ENCODE results near the gene C17orf100. TPM values are rescaled to one million over a fixed set of nuclear protein-coding genes. Genes with fewer than 3 reads are reported as not detected.
A peak's percentile ranks its signal among the peaks of the same experiment; 100 is the strongest.

Gene C17orf100
- total and polyA plus RNA-seq, 2 donors (not counting 1 experiment from before 2014, with no cell fraction given) = 0.33 to 1.5 TPM

DNA sequence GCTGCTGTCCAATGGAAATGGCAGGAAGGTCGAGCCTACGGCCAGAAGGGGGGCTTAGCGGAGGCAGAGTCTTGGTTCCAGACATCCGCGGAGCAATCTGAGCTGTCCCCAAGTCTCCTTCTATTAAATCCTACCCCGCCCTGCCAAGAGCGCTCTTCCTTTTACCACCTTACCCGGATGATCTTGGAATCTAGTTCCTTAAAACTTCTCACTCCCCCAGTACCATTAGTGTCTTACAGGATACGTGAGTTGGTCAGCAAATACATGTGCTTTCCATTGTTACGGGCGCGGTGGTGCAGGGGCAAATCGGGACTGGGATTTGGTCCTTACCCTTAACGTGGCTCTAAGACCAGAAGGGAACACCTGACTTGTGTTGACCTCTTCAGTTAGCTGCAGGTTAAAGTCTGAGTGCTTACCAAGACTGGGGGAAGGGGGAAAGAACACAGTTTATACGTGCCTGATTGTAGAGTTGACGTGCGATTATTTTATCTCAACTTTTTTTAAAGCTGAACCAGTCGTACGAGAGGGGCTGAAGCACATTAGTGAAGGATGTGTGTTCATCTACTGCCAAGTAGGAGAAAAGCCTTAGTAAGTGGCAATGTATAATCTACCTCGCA, 10.2 kb upstream of the C17orf100 start:
- peak overlapping the region; percentile 72 for H2AFZ ChIP-seq (ENCODE audit: low read length)
- H3K4me3 ChIP-seq (replicated peaks in 1 of 4; ENCODE audit: control extremely low read depth in 1 of 4, insufficient read depth in 1 of 4, low read depth in 3 of 4, low read length in 4 of 4) = peak overlapping the region; percentile 58 to 97 (median 90)

DNA sequence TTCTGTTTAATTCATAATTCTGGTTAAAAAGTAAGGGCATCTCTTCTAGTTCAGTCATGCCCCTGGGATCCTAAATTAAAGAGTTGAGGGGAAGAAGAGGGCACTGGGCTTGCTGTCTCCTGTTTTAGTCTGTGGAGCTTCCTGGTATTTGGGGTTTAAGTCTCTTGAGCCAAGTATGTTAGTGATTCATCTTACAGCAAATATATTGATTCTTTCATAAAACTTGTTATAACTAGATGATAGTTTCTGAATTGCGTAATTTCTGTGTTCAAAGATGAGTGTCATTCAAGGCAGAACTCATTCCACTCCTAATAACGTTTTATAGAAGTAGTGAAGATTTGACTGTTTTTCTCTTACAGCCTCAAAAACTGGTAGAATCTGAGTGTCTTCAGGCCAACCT, 9.0 kb upstream of the C17orf100 start:
- H3K79me2 ChIP-seq (ENCODE audit: control insufficient read depth, insufficient read depth, low read length) = peaks cover 47% of the 10 kb centered on the region
- no peak for TF ChIP-seq EZH2 (IDR thresholded peaks at IDR 0.05; ENCODE audit: low read length, missing control alignments)
- TF ChIP-seq, protein P1, sequence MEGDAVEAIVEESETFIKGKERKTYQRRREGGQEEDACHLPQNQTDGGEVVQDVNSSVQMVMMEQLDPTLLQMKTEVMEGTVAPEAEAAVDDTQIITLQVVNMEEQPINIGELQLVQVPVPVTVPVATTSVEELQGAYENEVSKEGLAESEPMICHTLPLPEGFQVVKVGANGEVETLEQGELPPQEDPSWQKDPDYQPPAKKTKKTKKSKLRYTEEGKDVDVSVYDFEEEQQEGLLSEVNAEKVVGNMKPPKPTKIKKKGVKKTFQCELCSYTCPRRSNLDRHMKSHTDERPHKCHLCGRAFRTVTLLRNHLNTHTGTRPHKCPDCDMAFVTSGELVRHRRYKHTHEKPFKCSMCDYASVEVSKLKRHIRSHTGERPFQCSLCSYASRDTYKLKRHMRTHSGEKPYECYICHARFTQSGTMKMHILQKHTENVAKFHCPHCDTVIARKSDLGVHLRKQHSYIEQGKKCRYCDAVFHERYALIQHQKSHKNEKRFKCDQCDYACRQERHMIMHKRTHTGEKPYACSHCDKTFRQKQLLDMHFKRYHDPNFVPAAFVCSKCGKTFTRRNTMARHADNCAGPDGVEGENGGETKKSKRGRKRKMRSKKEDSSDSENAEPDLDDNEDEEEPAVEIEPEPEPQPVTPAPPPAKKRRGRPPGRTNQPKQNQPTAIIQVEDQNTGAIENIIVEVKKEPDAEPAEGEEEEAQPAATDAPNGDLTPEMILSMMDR (conservative IDR thresholded peaks at IDR 0.05 in 1 of 2, IDR thresholded peaks at IDR 0.05 in 1 of 2; ENCODE audit: low read depth in 1 of 2, low read length in 2 of 2) = no peak

More for the DNA sequence above, 10.2 kb upstream of the C17orf100 start:
- no peaks in the 10 kb centered on the region for H4K20me1 ChIP-seq (ENCODE audit: control insufficient read depth, extremely low read depth, insufficient read depth, low read length)
- peaks cover 8% of the 10 kb centered on the region for H3K36me3 ChIP-seq (ENCODE audit: control insufficient read depth, insufficient read depth, low read length)
- peaks cover 9% of the 10 kb centered on the region for H3K4me1 ChIP-seq (ENCODE audit: control insufficient read depth, extremely low read depth, insufficient read depth, low read length)
- H3K4me2 ChIP-seq (ENCODE audit: extremely low read depth, insufficient read depth, low read length) = peak overlapping the region; percentile 80
- no peaks in the 10 kb centered on the region for H3K9me3 ChIP-seq (ENCODE audit: control insufficient read depth, insufficient read depth, low read depth, low read length)
- no peak for TF ChIP-seq EZH2 (IDR thresholded peaks at IDR 0.05; ENCODE audit: low read length, missing control alignments)
- TF ChIP-seq, protein P1 (conservative IDR thresholded peaks at IDR 0.05 in 1 of 2, IDR thresholded peaks at IDR 0.05 in 1 of 2; ENCODE audit: low read depth in 1 of 2, low read length in 2 of 2) = no peak
- H3K79me2 ChIP-seq (ENCODE audit: control insufficient read depth, insufficient read depth, low read length) = peaks cover 46% of the 10 kb centered on the region
- peak overlapping the region; percentile 93 for H3K27ac ChIP-seq (ENCODE audit: insufficient read depth, low read length)
- peak overlapping the region; percentile 94 for H3K9ac ChIP-seq (ENCODE audit: insufficient read depth, low read length)
- H3K27me3 ChIP-seq (ENCODE audit: control insufficient read depth, insufficient read depth, low read length) = no peaks in the 10 kb centered on the region
- no peak for DNase-seq (ENCODE audit: low read depth in 2 of 2)

DNA sequence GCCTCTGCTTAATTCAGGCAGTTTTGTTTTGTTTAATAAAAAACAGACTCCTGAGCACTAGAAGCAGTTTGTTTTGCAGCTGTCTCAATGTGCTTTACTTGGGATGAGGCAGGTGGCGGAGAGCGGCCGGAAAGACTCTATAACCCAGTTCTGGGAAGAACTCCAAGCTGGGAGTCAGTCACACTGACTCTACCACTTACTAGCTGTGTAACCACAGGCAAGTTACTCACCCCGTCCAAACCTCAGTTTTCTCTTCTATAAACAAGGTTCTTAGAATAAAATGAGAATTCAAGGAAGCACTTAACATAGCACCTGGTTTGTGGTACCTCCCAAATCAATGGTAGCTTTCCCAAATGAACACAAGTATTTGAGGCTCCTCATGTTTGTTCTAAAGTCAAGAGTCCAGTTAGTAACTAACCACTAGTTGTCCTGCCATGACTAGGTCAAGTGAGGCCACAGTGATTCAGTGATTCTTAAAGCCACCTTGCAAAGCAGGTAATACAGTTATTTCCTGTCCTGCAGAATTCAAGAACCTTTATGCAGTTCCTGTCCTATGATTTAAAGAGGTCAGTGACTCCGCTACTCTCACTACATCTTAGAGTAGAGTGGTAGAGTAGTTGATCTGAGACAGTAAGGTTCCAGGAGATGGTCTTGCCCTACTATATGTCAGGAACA, 8.0 kb upstream of the C17orf100 start:
- Histone ChIP-seq H3K36me3 (ENCODE audit: control insufficient read depth, insufficient read depth, low read length) (peaks cover 8% of the 10 kb centered on the region), H3K4me1 (ENCODE audit: control insufficient read depth, extremely low read depth, insufficient read depth, low read length) (peaks cover 9% of the 10 kb centered on the region), H3K9me3 (ENCODE audit: control insufficient read depth, insufficient read depth, low read depth, low read length) (no peaks in the 10 kb centered on the region), H3K4me2 (ENCODE audit: extremely low read depth, insufficient read depth, low read length) (no peak overlapping the region), H2AFZ (ENCODE audit: low read length) (no peak overlapping the region), H3K4me3 (replicated peaks in 1 of 4; ENCODE audit: control extremely low read depth in 1 of 4, insufficient read depth in 1 of 4, low read depth in 3 of 4, low read length in 4 of 4) (no peak overlapping the region), H3K79me2 (ENCODE audit: control insufficient read depth, insufficient read depth, low read length) (peaks cover 41% of the 10 kb centered on the region), H4K20me1 (ENCODE audit: control insufficient read depth, extremely low read depth, insufficient read depth, low read length) (no peaks in the 10 kb centered on the region), H3K27ac (ENCODE audit: insufficient read depth, low read length) (no peak overlapping the region), H3K27me3 (ENCODE audit: control insufficient read depth, insufficient read depth, low read length) (no peaks in the 10 kb centered on the region), H3K9ac (ENCODE audit: insufficient read depth, low read length) (no peak overlapping the region)
- DNase-seq (ENCODE audit: low read depth in 2 of 2) = peak in 1 of 2 donors; percentile 71
- TF ChIP-seq, protein P1 (conservative IDR thresholded peaks at IDR 0.05 in 1 of 2, IDR thresholded peaks at IDR 0.05 in 1 of 2; ENCODE audit: low read depth in 1 of 2, low read length in 2 of 2) = no peak
- TF ChIP-seq EZH2 (IDR thresholded peaks at IDR 0.05; ENCODE audit: low read length, missing control alignments) = no peak

More for the DNA sequence above, 9.0 kb upstream of the C17orf100 start:
- Histone ChIP-seq H3K4me1 (ENCODE audit: control insufficient read depth, extremely low read depth, insufficient read depth, low read length) (peaks cover 9% of the 10 kb centered on the region), H4K20me1 (ENCODE audit: control insufficient read depth, extremely low read depth, insufficient read depth, low read length) (no peaks in the 10 kb centered on the region), H3K9ac (ENCODE audit: insufficient read depth, low read length) (no peak overlapping the region), H3K36me3 (ENCODE audit: control insufficient read depth, insufficient read depth, low read length) (peaks cover 8% of the 10 kb centered on the region), H3K4me2 (ENCODE audit: extremely low read depth, insufficient read depth, low read length) (peak overlapping the region; percentile 80), H3K9me3 (ENCODE audit: control insufficient read depth, insufficient read depth, low read depth, low read length) (no peaks in the 10 kb centered on the region), H3K4me3 (replicated peaks in 1 of 4; ENCODE audit: control extremely low read depth in 1 of 4, insufficient read depth in 1 of 4, low read depth in 3 of 4, low read length in 4 of 4) (peak overlapping the region in 2 of 4 experiments; percentile 96 to 97), H3K27ac (ENCODE audit: insufficient read depth, low read length) (peak overlapping the region; percentile 10), H3K27me3 (ENCODE audit: control insufficient read depth, insufficient read depth, low read length) (no peaks in the 10 kb centered on the region), H2AFZ (ENCODE audit: low read length) (no peak overlapping the region)
- no peak for DNase-seq (ENCODE audit: low read depth in 2 of 2)
